Neural cell (in vitro differentiated cells): ENCODE data around the gene PDK4.

Source experiments
- EP300 ChIP-seq: fragments of 450-650 bp; conservative IDR thresholded peaks from 2 replicates; pipeline ENCODE4 v1.6.1; 2014; ENCODE audit warnings: antibody characterized with exemption, mild to moderate bottlenecking, moderate library complexity; ENCODE audit not compliant: poor library complexity, severe bottlenecking
- EZH2 ChIP-seq: fragments of 200-600, 300-800 bp; shearing (Covaris generic), sonication (generic); IDR thresholded peaks from 2 replicates; pipeline ENCODE4 v1.6.1; 2014; ENCODE audit warnings: antibody characterized with exemption, low read length, borderline replicate concordance, mild to moderate bottlenecking; ENCODE audit not compliant: insufficient read depth, poor library complexity, severe bottlenecking
- MXI1 ChIP-seq: fragments of 450-650 bp; conservative IDR thresholded peaks from 2 replicates; pipeline ENCODE4 v1.6.1; 2014; ENCODE audit warnings: antibody characterized with exemption, mild to moderate bottlenecking; ENCODE audit not compliant: poor library complexity, severe bottlenecking
- POLR2AphosphoS5 ChIP-seq: IDR thresholded peaks from 2 replicates; pipeline ENCODE4 v1.6.1; 2012
- RAD21 ChIP-seq: fragments of 450-650 bp; conservative IDR thresholded peaks from 2 replicates; pipeline ENCODE4 v1.6.1; 2014; ENCODE audit warnings: antibody characterized with exemption, mild to moderate bottlenecking, moderate library complexity
- REST ChIP-seq: IDR thresholded peaks from 2 replicates; pipeline ENCODE4 v1.6.1; 2012; ENCODE audit warnings: borderline replicate concordance
- SMC3 ChIP-seq: fragments of 450-650 bp; conservative IDR thresholded peaks from 2 replicates; pipeline ENCODE4 v1.6.1; 2014; ENCODE audit warnings: antibody characterized with exemption, mild to moderate bottlenecking, moderate library complexity; ENCODE audit not compliant: poor library complexity
- TAF1 ChIP-seq: IDR thresholded peaks from 2 replicates; pipeline ENCODE4 v1.6.1; 2012; ENCODE audit warnings: low read depth
- TF ChIP-seq, protein P1 (sequence below): fragments of 450-650 bp; IDR thresholded peaks from 2 replicates; pipeline ENCODE4 v1.5.1; 2014; ENCODE audit warnings: antibody characterized with exemption, mild to moderate bottlenecking, moderate library complexity; ENCODE audit not compliant: poor library complexity, severe bottlenecking

DNA sequence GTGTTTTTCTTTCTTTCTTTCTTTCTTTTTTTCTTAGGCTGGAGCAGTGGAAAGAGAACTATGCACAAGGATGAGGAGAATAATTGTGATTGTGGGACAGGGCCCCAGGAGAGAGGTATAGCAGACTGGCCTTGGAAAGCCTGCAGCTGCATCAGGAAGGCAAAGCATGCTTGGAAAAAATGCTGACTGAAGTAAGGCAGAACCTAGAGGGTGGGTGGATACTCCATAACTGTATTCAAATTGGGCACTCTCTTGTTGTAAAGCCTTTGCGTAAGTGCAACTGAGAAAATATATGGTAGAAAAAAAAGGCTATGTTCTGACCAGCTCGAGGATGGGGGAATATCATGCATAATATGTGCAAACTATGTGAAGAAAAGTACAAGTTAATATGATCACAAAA is 39.5 kb downstream of the PDK4 start:
- TF ChIP-seq, protein P1, sequence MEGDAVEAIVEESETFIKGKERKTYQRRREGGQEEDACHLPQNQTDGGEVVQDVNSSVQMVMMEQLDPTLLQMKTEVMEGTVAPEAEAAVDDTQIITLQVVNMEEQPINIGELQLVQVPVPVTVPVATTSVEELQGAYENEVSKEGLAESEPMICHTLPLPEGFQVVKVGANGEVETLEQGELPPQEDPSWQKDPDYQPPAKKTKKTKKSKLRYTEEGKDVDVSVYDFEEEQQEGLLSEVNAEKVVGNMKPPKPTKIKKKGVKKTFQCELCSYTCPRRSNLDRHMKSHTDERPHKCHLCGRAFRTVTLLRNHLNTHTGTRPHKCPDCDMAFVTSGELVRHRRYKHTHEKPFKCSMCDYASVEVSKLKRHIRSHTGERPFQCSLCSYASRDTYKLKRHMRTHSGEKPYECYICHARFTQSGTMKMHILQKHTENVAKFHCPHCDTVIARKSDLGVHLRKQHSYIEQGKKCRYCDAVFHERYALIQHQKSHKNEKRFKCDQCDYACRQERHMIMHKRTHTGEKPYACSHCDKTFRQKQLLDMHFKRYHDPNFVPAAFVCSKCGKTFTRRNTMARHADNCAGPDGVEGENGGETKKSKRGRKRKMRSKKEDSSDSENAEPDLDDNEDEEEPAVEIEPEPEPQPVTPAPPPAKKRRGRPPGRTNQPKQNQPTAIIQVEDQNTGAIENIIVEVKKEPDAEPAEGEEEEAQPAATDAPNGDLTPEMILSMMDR, result no peak
- no peak for TF ChIP-seq POLR2AphosphoS5
- no peak for TF ChIP-seq REST
- TF ChIP-seq EP300, result no peak
- no peak for TF ChIP-seq TAF1
- TF ChIP-seq MXI1, result no peak
- TF ChIP-seq EZH2, result no peak
- TF ChIP-seq SMC3, result no peak
- no peak for TF ChIP-seq RAD21
